ENCODE measurements around the gene ENOX1.
"Not testable (repeated sequence)": the region's sequence is repeated elsewhere in the genome, so short reads cannot be mapped to it uniquely, and the experiment has no call there.

Gene ENOX1

DNA sequence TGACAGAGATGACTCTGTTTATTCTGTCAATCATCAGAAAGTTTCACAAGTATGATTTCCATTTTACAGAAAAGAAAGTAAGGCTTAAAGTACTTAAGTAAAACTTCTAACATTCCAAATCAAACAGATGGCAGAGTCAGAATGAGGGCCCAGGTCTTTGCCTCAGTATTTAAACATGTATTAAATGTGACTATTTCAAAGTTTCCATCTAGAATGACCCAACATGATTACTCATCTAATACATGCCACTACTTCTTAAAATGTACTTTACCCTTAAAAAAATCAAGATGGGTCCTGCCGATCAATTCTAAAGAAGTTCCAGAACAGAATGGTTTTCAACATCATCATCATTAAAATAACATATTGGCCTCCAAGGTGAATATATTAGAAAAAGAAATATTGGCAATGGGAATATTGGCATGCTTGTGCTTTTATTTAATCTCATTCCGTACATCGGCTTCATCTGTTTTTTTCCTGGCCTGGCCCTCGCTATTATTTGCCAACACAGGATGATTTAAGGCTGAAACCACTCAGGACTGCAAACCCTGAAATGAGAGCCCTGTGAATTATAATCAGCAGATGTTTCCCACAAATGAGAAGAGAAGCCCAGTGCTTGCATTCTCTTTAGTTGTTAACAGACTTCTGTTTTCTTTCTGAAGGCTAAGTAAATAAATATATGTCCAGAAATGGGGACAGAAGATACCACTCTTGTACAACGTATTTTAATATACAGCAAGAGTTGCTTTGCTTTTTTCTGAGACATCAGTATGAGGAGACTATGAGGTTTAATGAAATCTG is 423.4 kb downstream of the ENOX1 start:
- in situ Hi-C loops (cut with HindIII; ENCODE audit: low sequenced_read_pairs), result no loop called here

DNA sequence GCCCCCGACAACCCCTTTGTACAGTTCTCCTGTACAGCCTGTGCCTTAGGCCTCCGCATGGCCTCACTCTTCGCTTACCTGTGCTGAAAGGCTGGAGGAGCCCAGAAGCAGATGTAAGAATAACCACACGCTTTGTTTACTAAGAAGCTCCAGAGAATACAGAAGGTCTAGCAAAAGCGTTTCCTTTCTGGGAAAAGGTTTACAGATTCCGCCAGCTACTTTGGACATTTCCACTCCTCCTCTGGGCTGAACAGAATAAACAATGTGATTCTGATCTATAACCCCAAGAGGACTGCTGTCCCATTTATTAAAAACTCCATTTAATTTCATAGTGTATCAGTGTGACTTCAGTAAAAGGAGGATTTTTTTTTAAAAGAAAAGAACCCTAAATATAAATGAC is 424.2 kb downstream of the ENOX1 start:
- in situ Hi-C loops (cut with HindIII; ENCODE audit: low sequenced_read_pairs), result no loop called here

DNA sequence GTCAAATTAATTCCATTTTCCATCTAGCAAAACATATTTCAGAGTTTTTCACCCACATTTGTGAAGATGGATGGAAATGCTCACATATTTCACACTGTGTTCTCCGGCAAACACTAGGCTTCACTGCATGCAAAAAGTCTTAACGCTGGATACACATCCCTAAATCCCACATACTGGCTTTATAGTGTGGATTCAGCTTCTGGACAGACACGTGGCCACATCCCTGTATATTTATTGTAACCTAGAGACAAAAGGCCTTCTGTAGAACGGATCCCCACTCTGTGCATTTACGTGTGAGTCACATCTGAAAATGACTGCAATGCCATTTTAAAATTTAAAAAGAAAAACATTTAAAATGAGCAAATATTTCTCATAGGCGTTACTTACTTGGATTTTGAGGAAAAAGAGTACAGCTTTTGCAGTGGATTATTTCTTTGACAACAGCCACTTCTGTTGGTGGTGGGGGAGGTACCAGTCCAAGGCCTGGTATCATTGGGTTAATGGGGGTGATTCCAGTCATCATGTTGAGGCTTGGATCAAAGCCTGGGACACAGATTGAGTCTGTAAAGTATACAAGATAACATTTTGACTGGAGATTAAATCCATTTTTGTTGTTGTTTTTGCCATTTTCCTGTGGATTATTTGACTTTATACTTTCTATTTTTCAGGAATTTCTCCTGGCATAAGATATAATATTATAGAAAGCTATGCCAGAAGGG is 425.7 kb downstream of the ENOX1 start:
- in situ Hi-C loops (cut with HindIII; ENCODE audit: low sequenced_read_pairs), result no loop called here

DNA sequence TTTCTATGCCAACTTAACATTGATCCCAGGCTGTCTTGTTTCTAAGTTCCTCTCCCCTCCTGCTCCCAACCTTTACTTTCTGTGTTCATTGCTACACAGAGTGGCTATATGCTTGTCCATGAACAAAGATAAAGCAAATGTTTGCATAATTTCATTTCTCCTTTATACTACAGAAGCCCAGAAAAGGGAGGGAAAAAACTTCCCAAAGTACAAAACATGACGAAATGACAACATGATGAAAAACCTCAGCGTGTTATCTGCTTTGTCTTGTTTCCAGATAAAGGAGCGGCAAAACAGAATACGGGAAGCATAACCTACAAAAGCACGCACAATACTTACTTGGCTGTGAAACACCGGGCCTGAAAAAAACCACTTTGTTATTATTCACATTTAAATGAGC is 426.6 kb downstream of the ENOX1 start:
- in situ Hi-C loops (cut with HindIII; ENCODE audit: low sequenced_read_pairs), result no loop called here

- in situ Hi-C loops (cut with HindIII; ENCODE audit: low sequenced_read_pairs), result no loop called here
Measured at GRCh38 chr13:43359536-43359935, 427.2 kb downstream of the ENOX1 start.

GRCh38 chr13:43357564-43357963 is 429.2 kb downstream of the ENOX1 start:
- in situ Hi-C loops (cut with HindIII; ENCODE audit: low sequenced_read_pairs), result no loop called here

DNA sequence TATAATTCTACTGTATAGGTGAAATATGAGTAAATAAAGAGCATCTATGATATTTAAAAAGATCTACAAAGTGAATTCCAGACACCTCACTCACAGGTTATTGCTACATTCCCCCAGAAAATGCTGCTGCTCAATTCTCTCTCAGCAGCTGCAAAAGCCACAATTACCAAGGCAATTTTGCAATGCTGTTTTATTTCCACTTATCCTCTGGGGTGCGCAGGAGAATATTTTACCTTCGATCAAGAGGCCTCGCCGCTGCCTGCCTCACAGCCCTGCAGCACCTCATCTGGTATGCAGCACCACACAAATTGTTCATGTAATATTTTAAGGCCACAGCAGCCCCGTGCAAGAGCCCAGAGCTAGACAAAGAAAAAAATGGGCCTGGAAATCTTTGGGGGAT is 430.2 kb downstream of the ENOX1 start:
- in situ Hi-C loops (cut with HindIII; ENCODE audit: low sequenced_read_pairs), result no loop called here

DNA sequence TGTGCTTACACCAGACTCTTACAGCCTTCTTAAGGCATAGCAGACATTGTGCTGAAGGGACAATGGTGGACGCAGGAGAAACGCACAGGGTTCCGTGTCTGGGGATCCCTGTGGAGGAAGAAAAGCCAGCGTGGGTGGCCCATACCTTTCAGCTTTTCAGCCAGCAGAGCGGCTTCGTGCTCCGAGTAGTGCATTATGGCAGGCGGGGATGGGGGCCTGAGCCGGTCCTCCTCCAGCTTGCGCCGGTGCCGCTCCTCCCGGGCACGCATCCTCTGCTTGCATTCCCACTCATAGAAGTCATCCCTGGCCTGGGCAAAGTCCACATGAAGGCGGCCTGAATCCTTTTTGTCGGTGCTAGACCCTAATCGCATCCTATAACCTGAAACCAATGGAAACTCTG is 431.0 kb downstream of the ENOX1 start:
- in situ Hi-C loops (cut with HindIII; ENCODE audit: low sequenced_read_pairs), result no loop called here

- in situ Hi-C loops (cut with HindIII; ENCODE audit: low sequenced_read_pairs), result no loop called here
Measured at GRCh38 chr13:43354153-43354945, 432.4 kb downstream of the ENOX1 start.

DNA sequence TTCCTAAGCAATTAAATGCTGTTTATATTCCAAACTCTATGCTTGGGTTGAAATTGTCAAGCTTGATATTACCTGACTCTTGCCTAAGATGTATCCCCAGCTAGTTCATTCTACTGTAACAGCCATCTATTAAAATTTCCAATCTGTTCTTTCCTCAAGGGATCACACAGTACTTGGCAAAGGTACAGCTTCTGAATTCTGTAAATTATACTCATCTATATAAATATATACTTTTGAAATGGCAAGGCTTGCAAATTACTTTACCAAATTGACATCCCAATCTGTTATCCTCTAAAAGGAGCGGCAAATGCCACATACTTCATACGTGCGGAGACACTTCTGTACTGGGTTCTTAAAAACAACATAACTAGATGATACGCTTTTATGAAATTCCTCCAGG is 433.1 kb downstream of the ENOX1 start:
- in situ Hi-C loops (cut with HindIII; ENCODE audit: low sequenced_read_pairs), result no loop called here

- in situ Hi-C loops (cut with HindIII; ENCODE audit: low sequenced_read_pairs), result not testable (repeated sequence)
Measured at GRCh38 chr13:43351612-43352011, 435.2 kb downstream of the ENOX1 start.

DNA sequence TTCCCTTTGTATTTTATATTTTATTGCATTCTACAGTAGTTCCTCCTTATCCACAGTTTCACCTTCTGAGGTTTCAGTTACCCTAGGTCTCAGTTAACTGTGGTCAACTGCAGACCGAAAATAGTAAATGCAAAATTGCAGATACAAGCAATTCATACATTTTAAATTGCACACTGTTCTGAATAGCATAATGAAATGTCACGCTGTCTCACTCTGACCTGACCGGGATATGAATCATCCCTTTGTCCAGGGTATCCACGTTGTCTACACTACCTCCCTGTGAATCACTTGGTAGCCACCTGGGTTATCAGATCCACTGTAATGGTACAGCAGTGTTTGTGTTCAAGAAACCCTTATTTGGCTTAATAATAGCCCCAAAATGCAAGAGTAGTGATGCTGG is 438.4 kb downstream of the ENOX1 start:
- in situ Hi-C loops (cut with HindIII; ENCODE audit: low sequenced_read_pairs), result no loop called here

GRCh38 chr13:43347877-43348276 is 438.9 kb downstream of the ENOX1 start:
- in situ Hi-C loops (cut with HindIII; ENCODE audit: low sequenced_read_pairs), result no loop called here

DNA sequence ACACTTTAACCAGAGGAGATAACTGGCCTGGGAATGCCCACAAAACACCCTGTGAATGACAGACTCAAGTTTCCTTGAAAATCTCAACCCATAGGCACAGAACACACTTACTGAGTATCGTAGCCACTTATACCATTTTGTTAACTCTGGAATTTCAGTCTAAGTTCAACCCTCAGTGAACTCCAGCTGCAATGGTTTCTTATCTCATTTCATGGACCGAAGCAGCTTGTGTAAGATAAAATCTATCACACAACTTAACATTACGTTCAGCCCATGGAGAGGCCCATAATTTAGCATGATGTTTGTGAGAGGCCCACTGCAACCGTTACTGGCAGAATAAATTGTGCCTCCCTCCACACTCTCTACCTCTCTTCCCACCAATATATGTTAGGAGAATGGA is 440.3 kb downstream of the ENOX1 start:
- in situ Hi-C loops (cut with HindIII; ENCODE audit: low sequenced_read_pairs), result no loop called here

DNA sequence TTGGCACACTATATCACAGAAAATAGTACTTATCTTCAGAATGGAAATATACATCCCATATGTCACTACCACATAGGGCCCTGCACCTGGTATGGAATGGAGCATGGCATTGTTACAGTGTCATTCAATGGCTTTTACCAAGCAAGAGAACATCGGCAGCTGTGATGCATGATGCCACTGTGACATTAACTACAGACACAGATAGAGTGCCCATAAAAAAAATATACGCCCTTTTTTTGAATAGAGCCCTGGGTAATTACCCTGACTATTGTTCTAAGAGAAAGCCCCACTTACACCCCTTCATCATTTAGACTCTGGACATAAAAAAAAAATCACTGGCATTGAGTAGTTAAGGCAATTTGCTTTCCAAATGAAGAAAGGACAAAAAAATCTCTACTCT is 443.1 kb downstream of the ENOX1 start:
- in situ Hi-C loops (cut with HindIII; ENCODE audit: low sequenced_read_pairs), result no loop called here

DNA sequence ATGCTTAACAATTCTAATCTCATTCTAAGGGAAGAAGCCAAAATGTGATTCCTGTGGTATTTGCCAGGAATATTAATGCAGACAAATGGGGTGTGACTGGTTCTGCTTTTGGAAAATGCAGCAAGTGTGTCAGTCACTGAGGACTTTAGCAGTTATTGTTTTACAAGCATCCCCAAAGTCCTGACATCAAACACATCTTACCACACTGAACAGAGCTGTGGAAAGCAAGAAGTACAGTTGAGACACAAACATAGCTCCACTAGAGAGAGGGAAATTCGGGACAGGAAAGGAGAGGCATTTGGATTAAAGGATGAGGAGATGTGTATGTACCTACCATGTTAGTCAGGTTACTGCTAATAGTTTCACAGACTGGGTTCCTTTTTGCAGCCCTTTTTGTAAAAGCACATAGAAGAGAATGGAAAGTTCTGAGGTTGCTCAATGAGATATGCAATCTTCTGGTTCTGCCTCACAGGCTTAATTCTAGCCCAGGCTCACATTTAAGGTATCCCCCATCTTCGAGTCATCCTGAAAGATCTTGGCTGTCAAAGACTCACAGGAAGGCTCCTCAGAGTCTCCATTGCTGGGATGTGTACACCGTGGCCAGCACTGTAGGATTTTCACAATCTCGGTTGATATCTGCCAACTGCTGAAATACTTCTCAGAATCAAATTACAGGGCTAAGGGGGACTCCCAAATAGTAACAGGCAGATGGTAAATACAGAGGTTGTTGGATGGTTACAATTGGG is 446.8 kb downstream of the ENOX1 start:
- in situ Hi-C loops (cut with HindIII; ENCODE audit: low sequenced_read_pairs), result no loop called here

GRCh38 chr13:43339145-43339804 is 447.5 kb downstream of the ENOX1 start:
- in situ Hi-C loops (cut with HindIII; ENCODE audit: low sequenced_read_pairs), result no loop called here

GRCh38 chr13:43335764-43336163 is 451.0 kb downstream of the ENOX1 start:
- in situ Hi-C loops (cut with HindIII; ENCODE audit: low sequenced_read_pairs), result no loop called here

- in situ Hi-C loops (cut with HindIII; ENCODE audit: low sequenced_read_pairs), result no loop called here
Measured at GRCh38 chr13:43333176-43333575, 453.6 kb downstream of the ENOX1 start.

GRCh38 chr13:43331672-43332071 is 455.1 kb downstream of the ENOX1 start:
- in situ Hi-C loops (cut with HindIII; ENCODE audit: low sequenced_read_pairs), result no loop called here

All from DLD1 (cell line).